ENCODE measurements around the gene CDH18. TPM values are rescaled to one million over a fixed set of nuclear protein-coding genes. Genes with fewer than 3 reads are reported as not detected.

The CDH18 gene
- total RNA-seq, 1 experiment from 2014 or later = 0.15 TPM

DNA sequence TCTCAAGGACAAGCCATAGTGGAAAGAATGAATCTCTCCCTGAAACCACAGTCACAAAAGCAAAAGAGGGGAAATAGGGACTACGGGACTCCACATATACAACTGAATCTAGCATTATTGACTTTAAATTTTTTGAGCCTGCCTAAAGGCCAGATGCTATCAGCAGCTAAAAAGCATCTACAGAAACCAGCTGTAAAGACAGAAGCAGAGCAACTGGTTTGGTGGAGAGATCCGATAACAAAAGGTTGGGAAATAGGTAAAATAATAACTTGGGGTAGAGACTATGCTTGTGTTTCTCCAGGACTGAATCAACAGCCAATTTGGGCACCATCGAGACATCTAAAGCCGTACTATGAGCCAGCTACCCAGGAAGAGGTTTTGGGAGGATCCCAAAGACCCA is 281.2 kb downstream of the CDH18 start:
- no peaks in the 10 kb centered on the region for H3K4me1 ChIP-seq (ENCODE audit: insufficient read depth, low read length)
- CTCF ChIA-PET = no interaction called here
- H3K9me2 ChIP-seq (replicated peaks; ENCODE audit: low read length) = no peaks in the 10 kb centered on the region
- H3K36me3 ChIP-seq (ENCODE audit: low read depth, low read length) = no peaks in the 10 kb centered on the region
- no peak for DNase-seq
- no peak for ATAC-seq
- no peak overlapping the region for H3K4me3 ChIP-seq (ENCODE audit: low read length)
- BruUV-seq (replicated peaks) = no TSS peak
- TF ChIP-seq, protein P1, sequence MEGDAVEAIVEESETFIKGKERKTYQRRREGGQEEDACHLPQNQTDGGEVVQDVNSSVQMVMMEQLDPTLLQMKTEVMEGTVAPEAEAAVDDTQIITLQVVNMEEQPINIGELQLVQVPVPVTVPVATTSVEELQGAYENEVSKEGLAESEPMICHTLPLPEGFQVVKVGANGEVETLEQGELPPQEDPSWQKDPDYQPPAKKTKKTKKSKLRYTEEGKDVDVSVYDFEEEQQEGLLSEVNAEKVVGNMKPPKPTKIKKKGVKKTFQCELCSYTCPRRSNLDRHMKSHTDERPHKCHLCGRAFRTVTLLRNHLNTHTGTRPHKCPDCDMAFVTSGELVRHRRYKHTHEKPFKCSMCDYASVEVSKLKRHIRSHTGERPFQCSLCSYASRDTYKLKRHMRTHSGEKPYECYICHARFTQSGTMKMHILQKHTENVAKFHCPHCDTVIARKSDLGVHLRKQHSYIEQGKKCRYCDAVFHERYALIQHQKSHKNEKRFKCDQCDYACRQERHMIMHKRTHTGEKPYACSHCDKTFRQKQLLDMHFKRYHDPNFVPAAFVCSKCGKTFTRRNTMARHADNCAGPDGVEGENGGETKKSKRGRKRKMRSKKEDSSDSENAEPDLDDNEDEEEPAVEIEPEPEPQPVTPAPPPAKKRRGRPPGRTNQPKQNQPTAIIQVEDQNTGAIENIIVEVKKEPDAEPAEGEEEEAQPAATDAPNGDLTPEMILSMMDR (conservative IDR thresholded peaks at IDR 0.05; ENCODE audit: low read depth, low read length) = no peak
- TF ChIP-seq EZH2 (IDR thresholded peaks at IDR 0.05; ENCODE audit: low read length, unreplicated experiment) (no peak), EZH2phosphoT487 (IDR thresholded peaks at IDR 0.05; ENCODE audit: borderline replicate concordance, low read length) (no peak)
- no peak overlapping the region for H3K9ac ChIP-seq (ENCODE audit: low read length)
- H3F3A ChIP-seq (ENCODE audit: low read length, unreplicated experiment) = no peaks in the 10 kb centered on the region
- POLR2A ChIA-PET (ENCODE audit: unreplicated experiment) = no interaction called here
- H3K27ac ChIP-seq (ENCODE audit: low read length) = no peak overlapping the region
- no peaks in the 10 kb centered on the region for H3K79me2 ChIP-seq (ENCODE audit: low read length)
- no peaks in the 10 kb centered on the region for H3K27me3 ChIP-seq (ENCODE audit: low read length)
- no peaks in the 10 kb centered on the region for H3K9me3 ChIP-seq (ENCODE audit: low read length)
- intact Hi-C loops (cut with micrococcal nuclease) = no loop called here
- H3K4me2 ChIP-seq (ENCODE audit: low read length) = no peak overlapping the region
- no peak overlapping the region for H2AFZ ChIP-seq (ENCODE audit: low read length)
- H4K20me1 ChIP-seq (ENCODE audit: low read length) = no peaks in the 10 kb centered on the region

DNA sequence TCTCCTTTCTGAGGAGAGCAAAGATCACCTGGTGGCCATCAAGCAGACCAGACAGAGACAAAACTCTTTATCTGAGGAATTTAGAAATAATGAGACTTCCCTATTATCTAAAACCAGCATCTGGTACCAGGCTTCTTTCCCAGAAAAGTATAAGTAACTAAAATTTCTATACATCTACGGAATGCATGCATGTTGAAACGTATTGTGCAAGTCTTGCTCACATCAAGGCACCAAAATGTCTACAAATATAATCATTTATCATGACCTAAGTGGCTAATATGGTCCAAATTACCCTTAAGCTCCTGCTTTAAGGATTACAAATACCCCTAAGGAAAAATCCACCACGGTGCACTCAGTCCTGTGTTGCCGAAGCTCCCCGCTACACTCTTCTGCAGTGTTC is 286.3 kb downstream of the CDH18 start:
- H2AFZ ChIP-seq (ENCODE audit: low read length) = no peak overlapping the region
- ChIA-PET CTCF (no interaction called here), POLR2A (ENCODE audit: unreplicated experiment) (no interaction called here)
- H4K20me1 ChIP-seq (ENCODE audit: low read length) = no peaks in the 10 kb centered on the region
- H3K4me1 ChIP-seq (ENCODE audit: insufficient read depth, low read length) = no peaks in the 10 kb centered on the region
- TF ChIP-seq, protein P1 (conservative IDR thresholded peaks at IDR 0.05; ENCODE audit: low read depth, low read length) = no peak
- TF ChIP-seq EZH2phosphoT487 (IDR thresholded peaks at IDR 0.05; ENCODE audit: borderline replicate concordance, low read length) (no peak), EZH2 (IDR thresholded peaks at IDR 0.05; ENCODE audit: low read length, unreplicated experiment) (no peak)
- ATAC-seq = no peak
- BruUV-seq (replicated peaks) = no TSS peak
- H3K4me2 ChIP-seq (ENCODE audit: low read length) = no peak overlapping the region
- no peaks in the 10 kb centered on the region for H3K36me3 ChIP-seq (ENCODE audit: low read depth, low read length)
- no peak overlapping the region for H3K9ac ChIP-seq (ENCODE audit: low read length)
- no peaks in the 10 kb centered on the region for H3K9me3 ChIP-seq (ENCODE audit: low read length)
- no peak overlapping the region for H3K4me3 ChIP-seq (ENCODE audit: low read length)
- no peaks in the 10 kb centered on the region for H3K9me2 ChIP-seq (replicated peaks; ENCODE audit: low read length)
- H3K27me3 ChIP-seq (ENCODE audit: low read length) = no peaks in the 10 kb centered on the region
- intact Hi-C loops (cut with micrococcal nuclease) = no loop called here
- no peak for DNase-seq
- H3F3A ChIP-seq (ENCODE audit: low read length, unreplicated experiment) = no peaks in the 10 kb centered on the region
- H3K27ac ChIP-seq (ENCODE audit: low read length) = no peak overlapping the region
- H3K79me2 ChIP-seq (ENCODE audit: low read length) = no peaks in the 10 kb centered on the region

DNA sequence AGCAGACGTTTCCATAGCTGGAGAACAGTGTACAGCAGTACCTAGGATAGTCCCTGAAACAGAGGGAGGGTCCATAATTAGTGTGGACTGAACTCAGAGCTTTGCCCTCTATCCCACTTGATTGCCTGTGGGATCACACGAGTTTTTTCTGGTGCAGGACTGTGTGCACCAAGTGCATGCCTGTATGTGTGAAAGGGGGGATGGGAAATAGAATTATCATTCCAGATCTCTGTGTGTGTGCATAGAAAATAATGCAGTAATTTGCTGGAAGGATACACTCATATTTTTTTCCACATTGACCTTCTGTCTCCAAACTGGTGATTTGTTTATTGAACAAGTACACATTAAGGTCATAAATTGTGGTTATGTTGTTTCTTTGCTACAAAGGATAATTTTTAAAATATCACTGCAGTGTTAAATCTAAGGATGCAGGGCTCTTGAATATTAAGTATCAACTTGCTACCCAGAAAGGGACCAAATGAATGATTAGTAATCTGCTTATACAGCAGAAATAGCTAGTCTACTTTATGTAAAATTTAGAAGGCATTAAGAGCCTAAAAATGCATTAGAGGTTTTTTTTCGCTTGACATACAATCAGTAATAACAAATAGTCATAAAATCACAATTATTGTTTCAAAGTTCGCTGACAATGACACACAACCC is 292.9 kb downstream of the CDH18 start:
- CTCF ChIA-PET = no interaction called here

More for the DNA sequence above, 292.9 kb downstream of the CDH18 start:
- Histone ChIP-seq H3K36me3 (ENCODE audit: low read depth, low read length) (no peaks in the 10 kb centered on the region), H3K9ac (ENCODE audit: low read length) (no peak overlapping the region), H3K9me2 (replicated peaks; ENCODE audit: low read length) (no peaks in the 10 kb centered on the region), H3K27ac (ENCODE audit: low read length) (no peak overlapping the region), H3K9me3 (ENCODE audit: low read length) (no peaks in the 10 kb centered on the region), H3K27me3 (ENCODE audit: low read length) (no peaks in the 10 kb centered on the region), H3K4me1 (ENCODE audit: insufficient read depth, low read length) (no peaks in the 10 kb centered on the region), H3F3A (ENCODE audit: low read length, unreplicated experiment) (no peaks in the 10 kb centered on the region), H3K79me2 (ENCODE audit: low read length) (no peaks in the 10 kb centered on the region), H2AFZ (ENCODE audit: low read length) (no peak overlapping the region), H3K4me3 (ENCODE audit: low read length) (no peak overlapping the region), H4K20me1 (ENCODE audit: low read length) (no peaks in the 10 kb centered on the region), H3K4me2 (ENCODE audit: low read length) (no peak overlapping the region)
- intact Hi-C loops (cut with micrococcal nuclease) = no loop called here
- TF ChIP-seq EZH2phosphoT487 (IDR thresholded peaks at IDR 0.05; ENCODE audit: borderline replicate concordance, low read length) = no peak
- no peak for TF ChIP-seq EZH2 (IDR thresholded peaks at IDR 0.05; ENCODE audit: low read length, unreplicated experiment)
- TF ChIP-seq, protein P1 (conservative IDR thresholded peaks at IDR 0.05; ENCODE audit: low read depth, low read length) = no peak
- DNase-seq (no peak), ATAC-seq (no peak)
- no TSS peak for BruUV-seq (replicated peaks)
- POLR2A ChIA-PET (ENCODE audit: unreplicated experiment) = no interaction called here
